ENCODE measurements around the gene VEGFA.

VEGFA gene

DNA sequence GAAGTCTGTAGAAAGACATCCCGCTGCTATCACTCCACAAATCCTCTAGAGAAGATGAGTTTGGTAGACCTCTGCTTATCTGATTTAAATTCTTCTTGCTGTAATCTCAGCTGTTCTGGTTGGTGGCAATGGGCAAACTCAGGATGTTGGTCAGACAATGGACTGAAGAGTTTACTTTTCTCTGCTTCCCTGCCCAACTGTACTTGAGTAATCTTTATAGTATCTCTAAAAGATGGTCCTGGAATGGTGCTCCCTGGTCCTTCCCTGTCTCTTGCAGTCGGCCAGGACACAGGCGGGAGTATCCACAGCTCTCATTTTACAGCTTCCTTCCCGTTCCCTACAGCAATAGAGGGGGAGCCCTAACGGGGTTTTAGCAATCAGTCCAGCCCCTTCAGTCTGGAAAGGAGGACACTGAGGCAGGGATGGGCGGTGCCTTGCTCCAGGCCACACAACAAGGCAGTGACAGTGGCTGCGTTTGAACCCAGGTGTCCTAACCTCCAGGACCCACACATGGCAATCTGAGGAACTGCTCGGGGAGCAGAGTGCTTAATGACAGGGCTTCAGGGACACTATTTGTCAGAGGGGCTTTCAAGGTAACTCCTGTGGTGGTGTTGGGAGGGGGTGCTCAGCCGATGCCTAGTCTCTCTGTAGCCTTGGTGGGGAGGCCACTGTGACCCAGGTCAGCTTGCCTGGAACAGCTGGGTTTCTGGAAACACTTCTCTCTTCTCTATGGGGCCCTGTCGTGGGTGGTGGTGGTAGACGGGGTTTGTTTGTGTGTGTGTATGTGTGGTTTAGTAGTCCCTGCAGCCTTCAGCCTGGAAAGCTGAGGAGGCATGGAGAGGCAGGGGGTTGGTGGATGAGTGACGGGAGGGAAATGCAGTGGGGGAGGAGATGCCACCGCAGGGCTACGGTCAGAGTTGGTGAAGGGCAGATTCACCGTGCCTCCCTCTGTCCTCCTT, 9.5 kb upstream of the VEGFA start:
- no peak for DNase-seq

- no peak for DNase-seq
These were observed 8.2 kb upstream of the VEGFA start for GRCh38 chr6:43761666-43762409.

DNA sequence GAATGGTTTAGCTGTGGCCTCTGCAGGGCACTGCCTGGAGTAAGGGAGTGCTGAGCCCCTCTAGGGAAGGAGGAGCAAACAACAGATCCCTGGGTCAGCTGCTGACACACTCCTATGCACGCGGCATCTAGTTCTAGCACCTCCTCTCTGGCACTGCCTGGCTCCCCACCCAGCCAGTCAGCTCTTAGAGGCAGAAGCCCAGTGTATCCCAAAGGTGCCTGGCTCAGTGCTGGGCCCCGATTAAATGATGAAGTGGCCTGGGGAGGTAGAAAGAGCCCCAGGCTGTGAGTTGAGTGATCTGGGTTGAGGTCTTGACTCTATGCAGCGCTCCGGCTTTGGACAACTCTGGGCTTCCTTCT, 7.6 kb upstream of the VEGFA start:
- DNase-seq = no peak

- no peak for DNase-seq
These were observed 6.9 kb upstream of the VEGFA start for GRCh38 chr6:43762966-43763695.

GRCh38 chr6:43763812-43764522, 6.0 kb upstream of the VEGFA start:
- no peak for DNase-seq

GRCh38 chr6:43764772-43765171, 5.2 kb upstream of the VEGFA start:
- no peak for DNase-seq

DNA sequence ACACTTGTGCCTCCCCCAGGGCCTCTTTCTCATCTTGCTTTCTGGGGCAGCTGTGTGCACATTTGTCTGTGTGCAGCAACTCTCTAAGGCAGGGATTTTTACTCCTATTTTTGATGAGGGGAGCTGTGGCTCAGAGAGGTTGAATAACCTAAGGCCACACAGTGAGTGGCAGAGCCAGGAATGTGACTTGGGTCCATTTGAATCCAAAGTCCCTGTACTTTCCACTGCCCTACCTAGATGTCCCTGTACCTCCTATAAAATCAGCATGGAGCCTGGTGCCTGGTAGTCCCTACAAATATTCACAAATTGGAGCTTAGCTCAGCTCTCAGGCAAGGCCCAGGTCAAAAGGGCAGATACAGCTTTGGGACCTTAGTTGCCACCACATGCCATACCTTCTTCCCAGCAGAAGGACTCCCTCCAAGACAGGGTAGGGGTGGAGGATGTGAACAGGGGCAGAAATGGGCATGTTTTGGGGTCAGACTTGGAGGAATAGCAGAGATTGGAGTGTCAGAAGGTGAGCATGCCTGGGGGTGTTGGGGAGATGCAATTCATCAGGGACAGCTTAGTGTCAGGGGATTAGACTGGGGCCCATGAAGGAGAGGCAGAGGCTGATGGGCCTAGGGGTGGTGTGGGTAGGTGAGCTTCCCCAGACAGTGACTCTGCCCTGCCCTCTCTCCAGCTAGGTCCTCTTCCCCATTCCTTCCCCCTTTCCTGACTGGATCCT, 4.1 kb upstream of the VEGFA start:
- no peak for DNase-seq

DNA sequence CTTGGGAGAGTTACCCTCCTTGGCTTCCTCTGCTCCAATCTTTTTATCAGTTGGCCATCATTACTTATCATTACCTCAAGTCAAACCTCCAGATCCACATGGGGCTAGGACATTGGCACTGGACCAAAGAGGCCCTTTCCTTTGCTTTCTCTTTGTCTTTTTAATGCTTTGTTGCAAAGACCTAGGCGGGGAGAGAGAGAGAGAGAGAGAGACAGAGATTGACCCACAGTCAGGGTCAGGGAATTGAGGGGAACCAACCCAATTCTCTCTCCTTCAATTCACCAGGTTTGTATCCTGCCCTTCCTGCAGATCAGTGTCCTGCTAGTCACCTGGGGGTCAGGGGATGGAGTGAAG, 3.5 kb upstream of the VEGFA start:
- no peak for DNase-seq

DNA sequence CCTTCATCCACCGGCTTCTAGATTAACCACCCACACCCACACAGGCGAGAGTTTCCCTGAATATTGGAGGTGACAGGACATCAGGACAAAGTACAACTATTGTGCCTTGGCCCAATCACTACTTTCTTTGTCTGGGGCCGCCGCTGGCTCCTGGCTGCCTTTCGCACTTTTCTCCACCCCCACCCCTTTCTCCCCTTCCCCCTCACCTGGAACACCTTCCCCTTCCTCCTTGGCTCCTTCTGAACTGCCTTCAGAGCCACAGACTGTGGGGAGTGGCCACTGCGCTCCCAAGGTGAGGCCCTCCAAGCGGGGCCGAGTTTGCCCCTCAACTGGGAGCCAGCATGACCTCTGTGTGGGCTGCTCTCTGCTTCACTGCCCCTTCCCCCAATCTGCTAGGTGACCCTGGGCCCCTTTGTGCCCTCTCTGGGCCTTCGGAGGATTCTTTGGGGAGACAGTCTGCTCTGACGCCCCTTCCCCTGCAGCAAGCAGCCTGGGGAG, 3.0 kb upstream of the VEGFA start:
- DNase-seq = no peak

DNA sequence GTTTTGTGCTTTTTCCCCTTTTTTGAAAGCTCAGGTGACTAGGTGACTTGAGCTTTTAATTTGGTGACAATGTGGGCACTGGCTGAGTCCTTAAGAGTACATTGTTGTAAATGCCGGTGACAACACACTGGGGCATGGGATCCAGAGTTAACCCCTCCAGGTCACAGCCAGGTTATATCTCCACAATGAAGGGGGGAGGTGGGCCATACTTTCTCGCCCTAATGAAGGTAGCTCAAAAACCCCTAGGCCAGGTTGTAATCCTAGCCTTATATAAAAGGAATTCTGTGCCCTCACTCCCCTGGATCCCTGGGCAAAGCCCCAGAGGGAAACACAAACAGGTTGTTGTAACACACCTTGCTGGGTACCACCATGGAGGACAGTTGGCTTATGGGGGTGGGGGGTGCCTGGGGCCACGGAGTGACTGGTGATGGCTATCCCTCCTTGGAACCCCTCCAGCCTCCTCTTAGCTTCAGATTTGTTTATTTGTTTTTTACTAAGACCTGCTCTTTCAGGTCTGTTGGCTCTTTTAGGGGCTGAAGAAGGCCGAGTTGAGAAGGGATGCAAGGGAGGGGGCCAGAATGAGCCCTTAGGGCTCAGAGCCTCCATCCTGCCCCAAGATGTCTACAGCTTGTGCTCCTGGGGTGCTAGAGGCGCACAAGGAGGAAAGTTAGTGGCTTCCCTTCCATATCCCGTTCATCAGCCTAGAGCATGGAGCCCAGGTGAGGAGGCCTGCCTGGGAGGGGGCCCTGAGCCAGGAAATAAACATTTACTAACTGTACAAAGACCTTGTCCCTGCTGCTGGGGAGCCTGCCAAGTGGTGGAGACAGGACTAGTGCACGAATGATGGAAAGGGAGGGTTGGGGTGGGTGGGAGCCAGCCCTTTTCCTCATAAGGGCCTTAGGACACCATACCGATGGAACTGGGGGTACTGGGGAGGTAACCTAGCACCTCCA, 2.2 kb upstream of the VEGFA start:
- no peak for DNase-seq

GRCh38 chr6:43768506-43768860, 1.5 kb upstream of the VEGFA start:
- no peak for DNase-seq

GRCh38 chr6:43768983-43769525, 957 bp upstream of the VEGFA start:
- DNase-seq = no peak

DNA sequence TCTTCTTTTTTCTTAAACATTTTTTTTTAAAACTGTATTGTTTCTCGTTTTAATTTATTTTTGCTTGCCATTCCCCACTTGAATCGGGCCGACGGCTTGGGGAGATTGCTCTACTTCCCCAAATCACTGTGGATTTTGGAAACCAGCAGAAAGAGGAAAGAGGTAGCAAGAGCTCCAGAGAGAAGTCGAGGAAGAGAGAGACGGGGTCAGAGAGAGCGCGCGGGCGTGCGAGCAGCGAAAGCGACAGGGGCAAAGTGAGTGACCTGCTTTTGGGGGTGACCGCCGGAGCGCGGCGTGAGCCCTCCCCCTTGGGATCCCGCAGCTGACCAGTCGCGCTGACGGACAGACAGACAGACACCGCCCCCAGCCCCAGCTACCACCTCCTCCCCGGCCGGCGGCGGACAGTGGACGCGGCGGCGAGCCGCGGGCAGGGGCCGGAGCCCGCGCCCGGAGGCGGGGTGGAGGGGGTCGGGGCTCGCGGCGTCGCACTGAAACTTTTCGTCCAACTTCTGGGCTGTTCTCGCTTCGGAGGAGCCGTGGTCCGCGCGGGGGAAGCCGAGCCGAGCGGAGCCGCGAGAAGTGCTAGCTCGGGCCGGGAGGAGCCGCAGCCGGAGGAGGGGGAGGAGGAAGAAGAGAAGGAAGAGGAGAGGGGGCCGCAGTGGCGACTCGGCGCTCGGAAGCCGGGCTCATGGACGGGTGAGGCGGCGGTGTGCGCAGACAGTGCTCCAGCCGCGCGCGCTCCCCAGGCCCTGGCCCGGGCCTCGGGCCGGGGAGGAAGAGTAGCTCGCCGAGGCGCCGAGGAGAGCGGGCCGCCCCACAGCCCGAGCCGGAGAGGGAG, 580 bp downstream of the VEGFA start:
- peak; percentile 17 for DNase-seq

DNA sequence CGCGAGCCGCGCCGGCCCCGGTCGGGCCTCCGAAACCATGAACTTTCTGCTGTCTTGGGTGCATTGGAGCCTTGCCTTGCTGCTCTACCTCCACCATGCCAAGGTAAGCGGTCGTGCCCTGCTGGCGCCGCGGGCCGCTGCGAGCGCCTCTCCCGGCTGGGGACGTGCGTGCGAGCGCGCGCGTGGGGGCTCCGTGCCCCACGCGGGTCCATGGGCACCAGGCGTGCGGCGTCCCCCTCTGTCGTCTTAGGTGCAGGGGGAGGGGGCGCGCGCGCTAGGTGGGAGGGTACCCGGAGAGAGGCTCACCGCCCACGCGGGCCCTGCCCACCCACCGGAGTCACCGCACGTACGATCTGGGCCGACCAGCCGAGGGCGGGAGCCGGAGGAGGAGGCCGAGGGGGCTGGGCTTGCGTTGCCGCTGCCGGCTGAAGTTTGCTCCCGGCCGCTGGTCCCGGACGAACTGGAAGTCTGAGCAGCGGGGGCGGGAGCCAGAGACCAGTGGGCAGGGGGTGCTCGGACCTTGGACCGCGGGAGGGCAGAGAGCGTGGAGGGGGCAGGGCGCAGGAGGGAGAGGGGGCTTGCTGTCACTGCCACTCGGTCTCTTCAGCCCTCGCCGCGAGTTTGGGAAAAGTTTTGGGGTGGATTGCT, 1.3 kb downstream of the VEGFA start:
- DNase-seq = no peak

GRCh38 chr6:43771858-43772680, 2.1 kb downstream of the VEGFA start:
- peak; percentile 12 for DNase-seq

- no peak for DNase-seq
These were observed 2.7 kb downstream of the VEGFA start for GRCh38 chr6:43772681-43773049.

- DNase-seq = no peak
These were observed 3.3 kb downstream of the VEGFA start for GRCh38 chr6:43773050-43773979.

All from amniotic stem cell (primary cell).